Tibial nerve (tissue), 4 donors: ENCODE results near the gene FAM117A. TPM values are rescaled to one million over a fixed set of nuclear protein-coding genes. Genes with fewer than 3 reads are reported as not detected.

ENCODE experiments used
- DNase-seq, 2 donors: peaks; one replicate each; pipeline ENCODE4 v3.0.0-alpha.2; 2019; ENCODE audit warnings: low spot score in 2 of 2
- H3K27ac ChIP-seq, 4 donors: fragments of 200-600 bp; sonication (generic) in 3 of 4; one replicate each; pipeline ENCODE4 v1.5.1; 2017 to 2019; ENCODE audit warnings: mild to moderate bottlenecking in 1 of 4
- H3K27me3 ChIP-seq, 2 donors: fragments of 200-600 bp; sonication (generic) in 1 of 2; one replicate each; pipeline versions ENCODE4 v1.5.1 to v1.6.0; 2017 to 2019
- H3K36me3 ChIP-seq, 3 donors: fragments of 200-600 bp; sonication (generic); one replicate each; pipeline ENCODE4 v1.5.1; 2018 to 2019
- H3K4me1 ChIP-seq, 4 donors: fragments of 200-600 bp; sonication (generic) in 3 of 4; one replicate each; pipeline ENCODE4 v1.5.1; 2017 to 2019
- H3K4me3 ChIP-seq, 4 donors: fragments of 200-600 bp; sonication (generic) in 3 of 4; one replicate each; pipeline ENCODE4 v1.5.1; 2017 to 2019; ENCODE audit warnings: mild to moderate bottlenecking in 1 of 4, moderate library complexity in 1 of 4
- H3K9me3 ChIP-seq, 4 donors: fragments of 200-600 bp; sonication (generic) in 3 of 4; one replicate each; pipeline ENCODE4 v1.5.1; 2017 to 2019
- CTCF ChIP-seq, 5 experiments: fragments of 200-600 bp in 3 of 5; fragments of 450-650 bp in 2 of 5; sonication (generic) in 3 of 5; IDR thresholded peaks; one replicate each; pipeline ENCODE4 v1.5.1; 2016 to 2019; ENCODE audit warnings: antibody characterized with exemption in 5 of 5, mild to moderate bottlenecking in 3 of 5, moderate library complexity in 2 of 5
- EP300 ChIP-seq, 2 donors: sonication (generic); formaldehyde crosslinking; IDR thresholded peaks; one replicate each; pipeline ENCODE4 v1.6.1; 2017; ENCODE audit warnings: antibody characterized with exemption in 2 of 2, mild to moderate bottlenecking in 1 of 2
- POLR2A ChIP-seq, 2 donors: fragments of 450-650 bp; IDR thresholded peaks; one replicate each; pipeline ENCODE4 v1.6.1; 2017; ENCODE audit warnings: antibody characterized with exemption in 2 of 2, mild to moderate bottlenecking in 2 of 2, moderate library complexity in 2 of 2
- WGBS, 2 donors: methylation state at CpG; one replicate each; pipeline ENCODE4 v1.1.5; 2018; 5-methylcytosine and 5-hydroxymethylcytosine counted together
- total RNA-seq, 4 donors: library from RNA; depleted of rRNA; stranded (reverse); fragments of >200 nt; gene quantifications; one replicate each; pipeline ENCODE4 v1.1.0, GENCODE V29; 2016

FAM117A gene
- total RNA-seq, 4 donors from 2014 or later, result 12.9 to 23.1 (median 18.3) TPM

- 57 to 64% methylated on average over 5 of the region's 5 CpGs for WGBS, 2 donors
- Histone ChIP-seq H3K9me3 (no peaks in the 10 kb centered on the region), H3K27me3 (no peaks in the 10 kb centered on the region), H3K4me1 (peaks cover 0 to 59% (median 25%) of the 10 kb centered on the region in 4 donors), H3K36me3 (peaks cover 0 to 1% (median 0%) of the 10 kb centered on the region in 3 donors), H3K4me3 (no peak overlapping the region), H3K27ac (peak overlapping the region in 3 of 4 donors; percentile 28 to 69 (median 60))
- TF ChIP-seq CTCF (IDR thresholded peaks at IDR 0.05), result no peak
- TF ChIP-seq EP300 (IDR thresholded peaks at IDR 0.05), result no peak
- no peak for TF ChIP-seq POLR2A (IDR thresholded peaks at IDR 0.05)
- no peak for DNase-seq
Measured at GRCh38 chr17:49730785-49731434, 33.0 kb downstream of the FAM117A start.

GRCh38 chr17:49730078-49730784 is 33.7 kb downstream of the FAM117A start:
- Histone ChIP-seq H3K36me3 (peaks cover 0 to 6% (median 0%) of the 10 kb centered on the region in 3 donors), H3K4me1 (peaks cover 0 to 59% (median 25%) of the 10 kb centered on the region in 4 donors), H3K27ac (peak overlapping the region in 3 of 4 donors; percentile 28 to 69 (median 67)), H3K27me3 (no peaks in the 10 kb centered on the region), H3K9me3 (no peaks in the 10 kb centered on the region), H3K4me3 (no peak overlapping the region)
- DNase-seq, result peak; percentile 73 to 77
- TF ChIP-seq CTCF (IDR thresholded peaks at IDR 0.05), result no peak
- TF ChIP-seq EP300 (IDR thresholded peaks at IDR 0.05), result peak; percentile 57 to 84
- WGBS, 2 donors, result 18 to 40% methylated on average over 4 of the region's 4 CpGs

GRCh38 chr17:49729069-49729468 is 34.9 kb downstream of the FAM117A start:
- Histone ChIP-seq H3K27ac (peak overlapping the region in 1 of 4 donors; percentile 68), H3K27me3 (no peaks in the 10 kb centered on the region), H3K4me1 (peaks cover 0 to 63% (median 25%) of the 10 kb centered on the region in 4 donors), H3K9me3 (no peaks in the 10 kb centered on the region), H3K4me3 (no peak overlapping the region), H3K36me3 (peaks cover 0 to 6% (median 0%) of the 10 kb centered on the region in 3 donors)
- DNase-seq, result no peak
- TF ChIP-seq EP300 (IDR thresholded peaks at IDR 0.05) (no peak), CTCF (IDR thresholded peaks at IDR 0.05) (no peak), POLR2A (IDR thresholded peaks at IDR 0.05) (no peak)
- 82 to 89% methylated on average over 3 of the region's 3 CpGs for WGBS, 2 donors

GRCh38 chr17:49728425-49728824 is 35.5 kb downstream of the FAM117A start:
- Histone ChIP-seq H3K4me1 (peaks cover 0 to 69% (median 25%) of the 10 kb centered on the region in 4 donors), H3K27ac (no peak overlapping the region), H3K27me3 (no peaks in the 10 kb centered on the region), H3K9me3 (no peaks in the 10 kb centered on the region), H3K4me3 (no peak overlapping the region), H3K36me3 (peaks cover 0 to 6% (median 0%) of the 10 kb centered on the region in 3 donors)
- no peak for DNase-seq
- no peak for TF ChIP-seq POLR2A (IDR thresholded peaks at IDR 0.05)
- no peak for TF ChIP-seq CTCF (IDR thresholded peaks at IDR 0.05)
- no peak for TF ChIP-seq EP300 (IDR thresholded peaks at IDR 0.05)
- 69 to 87% methylated on average over 5 of the region's 5 CpGs for WGBS, 2 donors

- H3K27me3 ChIP-seq, result no peaks in the 10 kb centered on the region
- no peak for TF ChIP-seq CTCF (IDR thresholded peaks at IDR 0.05)
- no peak for TF ChIP-seq POLR2A (IDR thresholded peaks at IDR 0.05)
- no peak for TF ChIP-seq EP300 (IDR thresholded peaks at IDR 0.05)
- WGBS, 2 donors, result 79 to 87% methylated on average over 4 of the region's 4 CpGs
- no peak for DNase-seq
- H3K4me3 ChIP-seq, result no peak overlapping the region
- H3K27ac ChIP-seq, result no peak overlapping the region
- H3K36me3 ChIP-seq, result peaks cover 0 to 10% (median 0%) of the 10 kb centered on the region in 3 donors
- no peaks in the 10 kb centered on the region for H3K9me3 ChIP-seq
- peaks cover 0 to 76% (median 27%) of the 10 kb centered on the region in 4 donors for H3K4me1 ChIP-seq
Measured at GRCh38 chr17:49727380-49727779, 36.6 kb downstream of the FAM117A start.
